DND-41 (cell line): ENCODE measurements around the gene FGFR2.

Source experiments
- ATAC-seq: fragments of 200-7000 bp; cut with Tn5 transposase; 3 replicates; pipeline ENCODE4 v1.9.1; 2021; ENCODE audit warnings: low read depth; ENCODE audit not compliant: insufficient read depth
- DNase-seq: peaks from one replicate; pipeline ENCODE4 v3.0.0-alpha.2; 2020
- H2AFZ ChIP-seq: 2 replicates; pipeline ENCODE4 v1.6.0; 2012; ENCODE audit warnings: low read depth, low read length
- H3K27ac ChIP-seq: 2 replicates; pipeline ENCODE4 v1.5.1; 2012; ENCODE audit warnings: low read length, inconsistent platforms
- H3K27me3 ChIP-seq: fragments of 200-600 bp; sonication (generic); 2 replicates; pipeline ENCODE4 v1.6.0; 2012; ENCODE audit warnings: low read length, mild to moderate bottlenecking, inconsistent platforms; ENCODE audit not compliant: insufficient read depth, poor library complexity
- H3K36me3 ChIP-seq: 2 replicates; pipeline ENCODE4 v1.5.1; 2012; ENCODE audit warnings: low read length, inconsistent platforms; ENCODE audit not compliant: insufficient read depth
- H3K4me1 ChIP-seq: 2 replicates; pipeline ENCODE4 v1.5.1; 2012; ENCODE audit warnings: mild to moderate bottlenecking, low read length; ENCODE audit not compliant: insufficient read depth
- H3K4me2 ChIP-seq: 2 replicates; pipeline ENCODE4 v1.6.0; 2012; ENCODE audit warnings: mild to moderate bottlenecking, moderate library complexity, low read length, inconsistent platforms; ENCODE audit not compliant: insufficient read depth
- H3K4me3 ChIP-seq, 2 experiments: fragments of 200-600 bp in 1 of 2; shearing (Covaris generic) in 1 of 2; 2 replicates each; pipeline ENCODE4 v1.5.1; 2012 to 2016; ENCODE audit warnings: inconsistent platforms in 2 of 2, low read length in 2 of 2, mild to moderate bottlenecking in 2 of 2, low read depth in 1 of 2, moderate library complexity in 1 of 2
- H3K79me2 ChIP-seq: 2 replicates; pipeline ENCODE4 v1.6.0; 2012; ENCODE audit warnings: low read length, inconsistent platforms; ENCODE audit not compliant: insufficient read depth
- H3K9ac ChIP-seq: 2 replicates; pipeline ENCODE4 v1.6.0; 2012; ENCODE audit warnings: low read depth, mild to moderate bottlenecking, inconsistent platforms, low read length, moderate library complexity
- H3K9me3 ChIP-seq: 2 replicates; pipeline ENCODE4 v1.5.1; 2012; ENCODE audit warnings: low read length, moderate library complexity, mild to moderate bottlenecking, inconsistent platforms; ENCODE audit not compliant: insufficient read depth, severe bottlenecking
- H4K20me1 ChIP-seq: 2 replicates; pipeline ENCODE4 v1.6.0; 2012; ENCODE audit warnings: low read length; ENCODE audit not compliant: insufficient read depth
- EZH2 ChIP-seq: IDR thresholded peaks from 3 replicates; pipeline ENCODE4 v1.6.1; 2012; ENCODE audit warnings: borderline replicate concordance, low read depth, mild to moderate bottlenecking, moderate library complexity, low read length, inconsistent platforms; ENCODE audit not compliant: severe bottlenecking
- TF ChIP-seq, protein P1 (sequence below): IDR thresholded peaks from 2 replicates; pipeline ENCODE4 v1.5.1; 2012; ENCODE audit warnings: borderline replicate concordance, low read length, moderate library complexity, mild to moderate bottlenecking; ENCODE audit not compliant: poor library complexity, severe bottlenecking; ENCODE audit errors: extremely low read depth

FGFR2 gene

DNA sequence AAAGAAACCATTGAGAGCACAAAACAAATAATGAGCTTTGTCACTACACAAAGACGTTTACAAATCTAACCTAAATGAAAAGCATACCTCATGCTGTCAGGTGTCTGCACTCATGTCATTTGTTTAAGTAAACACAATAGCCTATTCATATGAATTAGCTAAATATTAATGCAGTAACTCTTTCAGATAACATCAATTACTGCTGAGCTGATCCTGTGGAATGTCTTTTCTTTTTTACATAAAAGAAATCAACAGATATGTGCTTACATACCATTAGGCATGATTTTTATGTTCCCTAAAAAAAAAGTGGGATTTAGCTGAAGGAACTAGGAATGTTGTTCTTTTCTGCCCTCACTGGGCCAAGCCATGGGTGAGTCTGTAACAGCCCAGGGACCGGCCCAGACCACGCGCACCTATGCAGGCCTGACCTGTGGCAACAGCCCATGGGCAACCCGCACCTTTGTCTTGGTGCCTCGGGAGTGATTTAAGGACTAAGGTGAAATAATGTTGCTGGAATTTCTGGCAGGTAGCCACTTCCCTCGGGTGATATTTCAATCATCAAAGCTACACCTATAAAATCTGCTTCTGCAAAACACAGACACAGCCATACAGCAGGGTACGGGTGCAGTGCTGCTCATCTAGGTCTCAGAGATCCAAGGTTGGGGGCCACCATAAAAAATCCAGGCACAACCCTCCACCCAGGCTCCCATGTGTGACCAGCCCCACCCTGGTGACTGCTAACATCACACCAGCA, 44.6 kb downstream of the FGFR2 start:
- Histone ChIP-seq H3K9me3 (no peaks in the 10 kb centered on the region), H3K4me3 (no peak overlapping the region), H2AFZ (no peak overlapping the region), H3K9ac (no peak overlapping the region), H4K20me1 (no peaks in the 10 kb centered on the region), H3K4me1 (no peaks in the 10 kb centered on the region), H3K4me2 (no peak overlapping the region), H3K27ac (no peak overlapping the region), H3K27me3 (no peaks in the 10 kb centered on the region), H3K79me2 (no peaks in the 10 kb centered on the region), H3K36me3 (no peaks in the 10 kb centered on the region)
- ATAC-seq (no peak), DNase-seq (no peak)
- TF ChIP-seq, protein P1, sequence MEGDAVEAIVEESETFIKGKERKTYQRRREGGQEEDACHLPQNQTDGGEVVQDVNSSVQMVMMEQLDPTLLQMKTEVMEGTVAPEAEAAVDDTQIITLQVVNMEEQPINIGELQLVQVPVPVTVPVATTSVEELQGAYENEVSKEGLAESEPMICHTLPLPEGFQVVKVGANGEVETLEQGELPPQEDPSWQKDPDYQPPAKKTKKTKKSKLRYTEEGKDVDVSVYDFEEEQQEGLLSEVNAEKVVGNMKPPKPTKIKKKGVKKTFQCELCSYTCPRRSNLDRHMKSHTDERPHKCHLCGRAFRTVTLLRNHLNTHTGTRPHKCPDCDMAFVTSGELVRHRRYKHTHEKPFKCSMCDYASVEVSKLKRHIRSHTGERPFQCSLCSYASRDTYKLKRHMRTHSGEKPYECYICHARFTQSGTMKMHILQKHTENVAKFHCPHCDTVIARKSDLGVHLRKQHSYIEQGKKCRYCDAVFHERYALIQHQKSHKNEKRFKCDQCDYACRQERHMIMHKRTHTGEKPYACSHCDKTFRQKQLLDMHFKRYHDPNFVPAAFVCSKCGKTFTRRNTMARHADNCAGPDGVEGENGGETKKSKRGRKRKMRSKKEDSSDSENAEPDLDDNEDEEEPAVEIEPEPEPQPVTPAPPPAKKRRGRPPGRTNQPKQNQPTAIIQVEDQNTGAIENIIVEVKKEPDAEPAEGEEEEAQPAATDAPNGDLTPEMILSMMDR: no peak
- TF ChIP-seq EZH2: no peak

DNA sequence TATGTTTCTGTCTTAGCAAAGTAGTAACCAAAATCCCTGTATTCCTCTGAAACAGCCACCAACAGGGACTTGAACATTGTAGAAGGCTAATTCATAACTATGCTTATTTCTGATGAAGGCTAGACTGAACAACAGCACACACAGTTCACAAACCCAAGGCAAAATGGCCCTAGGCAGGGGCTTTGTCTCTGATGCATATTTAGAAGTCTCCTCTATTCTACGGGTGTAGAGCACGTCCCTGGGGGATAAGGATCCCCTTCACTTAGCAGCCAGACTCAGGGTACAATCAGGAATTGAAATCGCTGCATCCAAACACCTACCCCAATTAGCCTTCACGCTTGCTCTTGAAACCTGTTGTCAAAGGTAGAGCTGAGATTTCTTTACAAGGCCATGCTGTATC, 45.5 kb downstream of the FGFR2 start:
- Histone ChIP-seq H2AFZ (no peak overlapping the region), H3K79me2 (no peaks in the 10 kb centered on the region), H3K27ac (no peak overlapping the region), H3K4me3 (no peak overlapping the region), H3K4me2 (no peak overlapping the region), H3K27me3 (no peaks in the 10 kb centered on the region), H4K20me1 (no peaks in the 10 kb centered on the region), H3K4me1 (no peaks in the 10 kb centered on the region), H3K36me3 (no peaks in the 10 kb centered on the region), H3K9ac (no peak overlapping the region), H3K9me3 (no peaks in the 10 kb centered on the region)
- no peak for ATAC-seq
- TF ChIP-seq, protein P1: no peak
- TF ChIP-seq EZH2: no peak
- DNase-seq: no peak

GRCh38 chr10:121551210-121551885, 46.9 kb downstream of the FGFR2 start:
- Histone ChIP-seq H3K79me2 (no peaks in the 10 kb centered on the region), H3K9me3 (no peaks in the 10 kb centered on the region), H3K4me3 (no peak overlapping the region), H3K36me3 (no peaks in the 10 kb centered on the region), H3K4me2 (no peak overlapping the region), H3K27me3 (no peaks in the 10 kb centered on the region), H2AFZ (no peak overlapping the region), H4K20me1 (no peaks in the 10 kb centered on the region), H3K27ac (no peak overlapping the region), H3K4me1 (no peaks in the 10 kb centered on the region), H3K9ac (no peak overlapping the region)
- ATAC-seq (no peak), DNase-seq (no peak)
- TF ChIP-seq, protein P1: no peak
- TF ChIP-seq EZH2: no peak
